ENCODE results near the gene GPC2.
A peak's percentile ranks its signal among the peaks of the same experiment; 100 is the strongest.
"Not testable (repeated sequence)": the region's sequence is repeated elsewhere in the genome, so short reads cannot be mapped to it uniquely, and the experiment has no call there.

The GPC2 gene

DNA sequence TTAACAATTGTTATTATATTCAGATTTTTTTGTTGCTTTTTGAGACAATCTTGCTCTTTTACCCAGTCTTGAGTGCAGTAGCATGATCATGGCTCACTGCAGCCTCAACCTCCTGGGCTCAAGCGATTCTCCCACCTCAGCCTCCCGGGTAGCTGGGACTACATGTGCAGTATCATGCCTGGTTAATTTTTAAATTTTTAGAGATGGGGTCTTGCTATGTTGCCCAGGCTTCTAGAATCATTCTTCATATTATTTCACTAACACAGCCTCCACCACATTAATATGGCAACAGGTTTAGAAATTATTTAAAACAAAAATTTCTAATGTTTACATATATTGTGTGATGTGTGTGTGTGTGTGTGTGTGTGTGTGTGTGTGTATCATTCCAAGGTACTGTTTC is 29.9 kb downstream of the GPC2 start:
- no peak for DNase-seq

DNA sequence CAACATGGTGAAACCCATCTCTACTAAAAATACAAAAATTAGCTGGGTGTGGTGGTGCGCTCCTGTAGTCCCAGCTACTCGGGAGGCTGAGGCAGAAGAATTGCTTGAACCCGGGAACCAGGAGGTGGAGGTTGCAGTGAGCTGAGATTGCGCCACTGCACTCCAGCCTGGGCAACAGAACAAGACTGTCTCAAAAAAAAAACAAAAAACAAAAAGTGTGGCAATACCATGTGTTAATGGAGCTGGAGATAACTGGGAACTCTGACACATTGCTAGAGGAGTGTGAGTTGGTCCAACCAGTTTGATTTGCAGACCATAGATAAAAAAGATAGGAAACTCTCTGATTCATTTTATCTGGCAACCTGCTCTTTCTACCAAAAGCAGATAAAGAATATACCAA is 30.8 kb downstream of the GPC2 start:
- DNase-seq = not testable (repeated sequence)

DNA sequence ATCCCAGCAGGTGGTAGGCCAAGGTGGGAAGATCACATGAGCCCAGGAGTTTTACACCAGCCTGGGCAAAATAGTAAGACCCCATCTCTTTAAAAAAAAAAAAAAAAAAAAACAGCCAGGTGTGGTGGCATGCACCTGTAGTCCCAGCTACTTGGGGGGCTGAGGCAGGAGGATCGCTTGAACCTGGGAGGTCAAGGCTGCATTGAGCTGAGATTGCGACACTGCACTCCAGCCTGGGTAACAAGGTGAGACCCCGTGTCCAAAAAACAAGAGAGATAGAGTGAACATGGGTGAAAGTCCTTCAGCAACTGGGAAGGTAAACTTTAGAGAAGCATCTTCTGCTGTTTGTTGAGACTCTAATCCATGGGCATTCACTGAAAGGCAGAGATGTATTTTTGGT is 34.7 kb downstream of the GPC2 start:
- no peak for DNase-seq

DNA sequence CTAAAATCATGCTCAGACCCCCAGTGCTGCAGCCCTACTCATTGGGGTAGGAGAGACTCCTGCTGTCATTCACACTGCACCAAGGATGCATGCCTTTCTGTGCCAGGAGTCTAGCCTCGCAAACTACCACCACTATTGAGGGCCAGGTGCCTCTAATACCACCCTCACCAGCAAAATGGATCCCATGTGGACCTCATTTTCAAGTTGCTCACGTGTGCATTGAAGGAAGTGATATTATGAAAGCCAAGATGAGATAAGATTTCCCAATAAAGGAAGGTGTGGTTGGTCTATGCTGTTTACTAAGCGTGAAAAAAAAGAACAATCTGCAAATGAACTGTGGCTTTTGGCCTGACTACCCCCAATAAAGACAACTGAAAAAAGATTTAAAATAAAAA is 35.6 kb downstream of the GPC2 start:
- no peak for DNase-seq

DNA sequence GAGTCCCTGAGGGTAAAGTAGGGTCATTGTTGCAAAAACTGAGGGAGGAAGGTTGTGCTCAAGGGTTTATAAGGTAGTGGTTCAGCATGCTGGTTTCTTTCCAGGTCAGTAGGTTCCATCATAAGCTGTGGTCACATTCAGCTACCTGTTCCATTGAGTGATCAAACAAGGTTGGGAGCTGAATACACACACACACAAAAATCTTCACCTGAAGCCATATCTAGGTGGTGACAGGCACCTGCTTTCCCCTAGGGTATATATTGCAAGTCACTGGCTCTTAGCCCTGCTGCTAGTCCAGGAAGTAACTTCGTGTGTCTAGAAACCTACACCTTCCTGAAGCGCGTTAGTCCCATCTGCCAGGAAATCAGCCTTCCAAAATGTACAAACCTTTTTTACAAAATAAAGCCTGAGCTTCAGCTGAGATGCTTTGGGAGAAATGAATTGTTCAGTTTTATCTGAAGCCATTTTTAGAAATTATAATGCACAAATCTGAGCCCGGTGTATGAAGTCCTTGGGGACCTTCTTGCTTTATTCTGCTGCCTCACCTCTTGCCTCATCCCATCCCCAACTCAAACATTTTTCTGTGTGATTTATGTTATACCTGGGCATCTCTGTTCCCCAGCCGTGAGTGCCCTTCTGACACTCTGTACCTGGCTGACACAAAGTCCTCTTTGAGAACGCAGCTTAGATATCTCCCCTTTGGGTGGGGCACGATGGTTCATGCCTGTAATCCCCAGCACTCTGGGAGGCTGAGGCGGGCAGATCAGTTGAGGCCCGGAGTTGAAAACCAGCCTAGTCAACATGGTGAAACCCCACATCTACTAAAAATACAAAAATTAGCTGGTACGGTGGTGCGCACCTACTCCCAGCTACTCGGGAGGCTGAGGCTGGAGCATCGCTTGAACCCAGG is 39.1 kb downstream of the GPC2 start:
- DNase-seq = no peak

DNA sequence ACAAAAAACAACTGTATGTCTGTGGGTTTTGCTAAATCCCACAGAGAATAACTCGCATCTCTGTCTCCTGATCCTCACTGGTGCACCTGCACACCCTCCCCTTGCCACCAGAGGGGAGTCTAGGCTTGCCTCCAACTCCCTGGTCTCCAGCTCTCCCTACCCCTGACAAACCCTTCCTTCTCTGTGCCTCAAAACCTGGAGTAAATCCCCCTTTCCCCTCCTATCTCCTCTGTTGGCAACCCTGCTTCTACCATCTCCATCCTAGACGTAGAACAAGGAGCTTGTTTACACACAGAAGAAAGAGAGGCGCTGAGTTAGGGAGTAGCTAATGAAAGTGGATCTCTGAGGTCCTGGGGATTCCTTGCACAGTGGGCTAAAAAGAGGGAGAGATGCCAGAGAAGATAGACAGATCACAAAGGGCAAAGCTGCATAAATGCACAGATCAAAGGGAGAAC is 44.5 kb downstream of the GPC2 start:
- peak; percentile 70 for DNase-seq

DNA sequence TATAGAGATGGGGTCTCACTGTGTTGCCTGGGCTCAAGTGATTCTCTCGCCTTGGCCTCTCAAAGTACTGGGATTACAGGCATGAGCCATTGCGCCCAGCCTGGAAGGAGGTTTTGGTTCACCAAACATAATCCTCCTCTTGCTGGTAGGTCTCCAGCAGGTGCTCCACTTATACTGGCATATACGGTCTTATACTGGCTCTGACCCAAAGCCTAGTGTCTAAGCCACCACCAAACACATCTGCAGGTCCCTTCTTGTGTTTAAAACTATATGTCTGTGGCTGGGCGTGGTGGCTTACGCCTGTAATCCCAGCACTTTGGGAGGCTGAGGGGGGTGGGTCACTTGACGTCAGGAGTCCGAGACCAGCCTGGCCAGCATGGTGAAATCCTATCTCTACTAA is 45.1 kb downstream of the GPC2 start:
- no peak for DNase-seq

DNA sequence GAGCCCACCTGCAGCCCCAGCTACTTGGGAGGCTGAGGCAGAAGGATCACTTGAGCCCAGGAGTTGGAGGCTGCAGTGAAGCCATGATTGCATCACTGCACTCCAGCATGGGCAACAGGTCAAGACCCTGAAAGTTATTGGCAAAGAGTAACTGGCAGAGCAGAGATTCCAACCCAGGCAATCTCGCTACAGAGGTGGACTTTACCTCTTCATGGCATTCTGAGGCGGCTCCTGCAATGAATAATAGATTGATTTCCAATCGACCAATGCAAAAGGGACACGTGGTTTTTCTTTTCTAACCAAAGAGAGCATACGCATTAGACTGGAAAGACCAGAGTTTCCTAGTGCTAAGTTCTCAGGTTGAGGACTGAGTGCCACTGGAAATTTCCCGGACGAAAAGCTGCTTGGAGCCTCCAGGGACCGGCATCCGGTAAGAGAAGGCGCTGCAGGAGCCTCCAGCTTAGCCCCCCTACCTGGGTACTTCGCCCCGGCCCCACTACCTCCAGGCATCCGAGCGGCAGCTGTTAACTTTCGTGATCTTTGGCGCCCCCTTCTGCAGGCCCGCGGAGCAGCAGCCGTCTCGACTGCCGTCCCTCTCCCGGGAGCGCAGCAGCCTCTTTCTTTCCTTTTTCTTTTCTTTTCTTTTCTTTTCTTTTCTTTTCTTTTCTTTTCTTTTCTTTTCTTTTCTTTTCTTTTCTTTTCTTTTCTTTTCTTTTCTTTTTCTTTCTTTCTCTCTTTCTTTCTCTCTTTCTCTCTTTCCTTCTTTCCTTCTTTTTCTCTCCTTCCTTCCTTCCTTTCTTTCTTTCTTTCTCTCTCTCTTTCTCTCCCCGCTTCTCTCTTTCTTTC is 46.4 kb downstream of the GPC2 start:
- peak; percentile 89 for DNase-seq

DNA sequence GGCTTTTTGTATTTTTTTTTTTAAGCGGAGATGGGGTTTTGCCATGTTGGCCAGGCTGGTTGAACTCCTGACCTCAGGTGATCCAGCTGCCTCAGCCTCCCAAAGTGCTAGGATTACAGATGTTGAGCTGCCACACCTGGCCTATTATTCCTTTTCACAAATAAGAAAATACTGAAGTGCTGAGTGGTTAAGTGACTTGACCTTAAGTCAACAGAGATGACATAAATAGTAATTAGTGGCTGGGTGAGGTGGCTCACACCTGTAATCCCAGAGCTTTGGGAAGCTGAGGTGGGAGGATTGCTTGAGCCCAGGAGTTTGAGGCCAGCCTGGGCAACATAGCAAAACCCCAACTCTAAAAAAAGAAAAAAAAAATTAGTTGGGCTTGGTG is 47.0 kb downstream of the GPC2 start:
- not testable (repeated sequence) for DNase-seq

DNA sequence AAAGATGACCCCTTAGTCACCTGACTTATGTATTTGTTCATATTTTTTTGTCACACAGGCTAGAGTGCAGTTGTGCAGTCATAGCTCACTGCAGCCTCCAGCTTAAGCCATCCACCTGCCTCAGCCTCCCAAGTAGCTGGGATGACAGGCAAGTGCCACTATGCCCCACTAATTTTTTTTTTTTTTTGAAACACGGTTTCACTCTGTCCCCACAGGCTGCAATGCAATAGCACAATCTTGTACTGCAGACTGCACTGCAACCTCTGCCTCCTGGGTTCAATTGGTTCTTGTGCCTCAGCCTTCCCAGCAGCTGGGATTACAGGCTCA is 48.6 kb downstream of the GPC2 start:
- DNase-seq = no peak

DNA sequence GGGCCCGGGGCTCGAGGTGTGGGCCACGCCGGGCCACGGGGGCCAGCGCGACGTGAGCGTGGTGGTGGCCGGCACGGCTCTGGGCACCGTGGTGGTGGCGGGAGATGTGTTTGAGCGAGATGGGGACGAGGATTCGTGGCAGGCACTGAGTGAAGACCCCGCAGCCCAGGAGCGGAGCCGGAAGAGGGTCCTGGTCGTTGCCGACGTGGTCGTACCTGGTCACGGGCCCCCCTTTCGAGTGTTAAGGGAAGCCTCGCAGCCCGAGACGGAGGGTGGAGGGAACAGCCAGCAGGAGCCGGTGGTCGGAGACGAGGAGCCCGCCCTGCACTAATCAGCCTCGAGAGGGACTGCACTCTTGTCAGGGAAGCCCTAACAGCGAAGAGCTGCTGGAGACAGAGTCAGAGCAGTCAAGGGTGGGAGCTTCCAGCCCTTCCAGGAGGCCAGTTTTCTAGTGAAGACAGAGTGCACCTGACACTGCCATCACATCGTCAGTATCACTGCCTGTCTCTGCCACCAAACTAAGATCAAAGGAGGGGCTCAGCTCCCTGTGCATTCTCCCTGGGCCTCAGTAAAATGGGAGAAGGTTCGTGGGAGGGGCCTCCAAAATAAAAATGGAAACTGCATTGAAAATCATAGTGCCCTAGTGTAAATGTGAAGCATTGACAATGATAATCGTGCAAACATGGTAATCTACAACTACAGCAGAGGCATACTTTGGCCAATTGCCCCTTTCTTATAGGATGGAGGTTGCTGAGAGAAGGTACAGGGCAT is 49.1 kb downstream of the GPC2 start:
- no peak for DNase-seq

DNA sequence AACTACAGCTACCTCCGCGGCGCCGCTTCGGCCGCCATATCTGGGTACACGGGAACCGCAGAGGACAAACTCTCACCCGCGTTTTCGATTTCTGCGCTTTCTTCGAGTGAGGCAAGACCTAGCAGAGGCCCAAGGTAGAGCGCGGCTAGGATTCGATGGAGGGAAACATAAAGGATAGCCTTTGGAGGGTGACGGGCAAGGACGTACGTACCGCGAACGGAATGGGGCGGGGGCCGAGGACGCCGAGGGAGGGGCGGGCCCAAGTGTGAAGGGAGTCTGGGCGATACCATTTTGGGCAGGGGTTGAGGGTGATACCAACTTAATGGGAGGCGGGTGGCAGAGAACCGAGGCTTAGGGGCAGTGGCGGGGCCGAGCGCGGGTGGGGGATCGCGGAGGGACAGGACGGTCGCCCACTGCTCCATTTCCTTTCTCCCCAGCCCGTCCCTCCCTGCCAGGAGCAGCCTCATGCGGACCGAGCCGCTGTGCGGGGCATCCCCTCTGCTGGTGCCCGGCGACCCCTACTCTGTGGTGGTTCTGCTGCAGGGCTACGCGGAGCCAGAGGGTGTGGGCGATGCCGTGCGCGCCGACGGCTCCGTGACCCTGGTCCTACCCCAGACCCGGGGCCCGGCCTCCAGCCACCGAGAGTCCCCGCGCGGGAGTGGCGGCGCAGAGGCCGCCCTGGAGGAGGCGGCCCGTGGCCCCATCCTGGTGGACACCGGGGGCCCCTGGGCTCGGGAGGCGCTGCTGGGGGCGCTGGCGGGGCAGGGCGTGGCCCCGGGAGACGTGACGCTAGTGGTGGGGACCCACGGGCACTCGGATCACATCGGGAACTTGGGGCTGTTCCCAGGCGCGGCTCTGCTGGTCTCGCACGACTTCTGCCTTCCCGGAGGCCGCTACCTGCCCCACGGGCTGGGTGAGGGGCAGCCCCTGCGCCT is 50.0 kb downstream of the GPC2 start, which contains the start of gene MBLAC1:
TSS of gene MBLAC1 (plus strand) at position 37 of the 935 bp plus-strand sequence. CDS start at position 466, 429 bp downstream.
- peak; percentile 91 for DNase-seq

DNA sequence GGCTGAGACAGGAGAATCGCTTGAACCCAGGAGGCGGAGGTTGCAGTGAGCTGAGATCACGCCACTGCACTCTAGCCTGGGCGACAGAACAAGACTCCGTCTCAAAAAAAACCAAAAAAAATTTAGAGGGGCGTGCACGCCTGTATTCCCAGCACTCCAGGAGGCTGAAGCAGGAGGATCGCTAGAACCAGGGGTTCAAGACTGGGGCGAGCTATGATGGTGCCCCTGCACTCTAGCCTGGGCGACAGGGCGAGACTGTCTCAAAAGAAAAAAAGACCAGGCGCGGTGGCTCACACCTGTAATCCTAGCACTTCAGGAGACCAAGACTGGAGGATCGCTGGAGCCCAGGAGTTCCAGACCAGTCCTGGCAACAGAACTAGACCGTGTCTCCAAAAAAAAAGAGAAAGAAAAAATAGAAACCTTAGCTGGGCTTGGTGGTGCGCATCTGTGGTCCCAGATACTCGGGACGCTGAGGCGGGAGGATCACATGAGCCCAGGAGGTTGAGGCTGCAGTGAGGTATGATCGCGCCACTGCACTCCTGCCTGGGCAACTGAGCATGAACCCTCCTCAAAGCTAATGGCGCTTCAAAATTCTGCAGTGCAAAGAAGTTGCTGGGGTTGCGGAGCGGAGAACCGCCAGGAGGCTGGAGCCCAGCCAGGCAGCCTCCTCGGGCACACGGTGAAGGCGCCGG is 50.8 kb downstream of the GPC2 start:
- no peak for DNase-seq

DNA sequence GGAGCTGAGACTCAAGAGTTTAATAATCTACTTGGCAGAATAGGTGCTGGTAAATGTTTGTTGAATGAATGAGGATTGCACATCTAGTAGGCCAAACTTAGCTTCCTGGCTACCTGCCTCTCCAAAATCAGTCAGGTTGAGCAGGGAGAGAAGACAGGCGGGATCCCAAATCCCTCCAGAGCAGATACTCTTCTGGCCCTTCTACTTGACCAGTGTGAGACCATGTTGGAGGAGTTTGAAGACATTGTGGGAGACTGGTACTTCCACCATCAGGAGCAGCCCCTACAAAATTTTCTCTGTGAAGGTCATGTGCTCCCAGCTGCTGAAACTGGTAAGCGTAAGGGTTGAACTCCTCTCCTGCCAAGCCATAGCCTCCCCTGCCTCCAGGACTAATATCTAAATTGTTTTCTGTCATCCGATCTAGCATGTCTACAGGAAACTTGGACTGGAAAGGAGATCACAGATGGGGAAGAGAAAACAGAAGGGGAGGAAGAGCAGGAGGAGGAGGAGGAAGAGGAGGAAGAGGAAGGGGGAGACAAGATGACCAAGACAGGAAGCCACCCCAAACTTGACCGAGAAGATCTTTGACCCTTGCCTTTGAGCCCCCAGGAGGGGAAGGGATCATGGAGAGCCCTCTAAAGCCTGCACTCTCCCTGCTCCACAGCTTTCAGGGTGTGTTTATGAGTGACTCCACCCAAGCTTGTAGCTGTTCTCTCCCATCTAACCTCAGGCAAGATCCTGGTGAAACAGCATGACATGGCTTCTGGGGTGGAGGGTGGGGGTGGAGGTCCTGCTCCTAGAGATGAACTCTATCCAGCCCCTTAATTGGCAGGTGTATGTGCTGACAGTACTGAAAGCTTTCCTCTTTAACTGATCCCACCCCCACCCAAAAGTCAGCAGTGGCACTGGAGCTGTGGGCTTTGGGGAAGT is 52.6 kb downstream of the GPC2 start:
- DNase-seq = no peak

DNA sequence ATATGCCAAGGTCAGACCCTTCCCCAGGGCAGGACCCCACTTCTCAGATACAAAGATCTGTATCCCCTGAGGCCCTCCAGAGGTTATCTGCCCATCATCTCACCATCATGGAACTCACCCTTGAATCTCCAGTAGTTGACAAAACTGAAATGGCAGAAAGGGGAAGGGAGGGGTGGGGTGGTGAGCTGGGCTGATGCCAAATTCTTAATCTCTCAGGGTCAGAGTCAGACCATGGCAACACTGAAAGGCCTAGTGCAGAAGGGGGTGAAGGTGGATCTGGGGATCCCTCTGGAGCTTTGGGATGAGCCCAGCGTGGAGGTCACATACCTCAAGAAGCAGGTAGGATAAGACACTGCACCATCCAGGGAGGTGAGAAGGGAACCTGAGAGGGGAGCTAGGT is 54.6 kb downstream of the GPC2 start:
- DNase-seq = no peak

DNA sequence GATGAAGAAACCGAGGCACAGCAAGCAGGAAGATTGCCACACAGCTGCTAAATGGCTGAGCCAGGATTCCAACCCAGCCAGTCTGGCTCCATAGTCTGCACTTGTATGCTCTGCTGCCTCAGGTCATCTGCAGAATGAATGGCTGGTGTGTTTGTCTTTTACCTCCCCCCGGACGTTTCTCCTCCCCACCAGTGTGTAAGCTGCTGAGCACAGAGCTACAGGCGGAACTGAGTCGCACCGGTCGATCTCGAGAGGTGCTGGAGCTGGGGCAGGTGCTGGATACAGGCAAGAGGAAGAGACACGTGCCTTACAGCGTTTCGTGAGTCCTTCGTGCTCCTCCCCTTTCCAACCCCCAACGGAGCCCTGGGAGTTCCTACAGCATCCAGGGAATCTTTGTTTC is 55.1 kb downstream of the GPC2 start:
- DNase-seq = no peak

DNA sequence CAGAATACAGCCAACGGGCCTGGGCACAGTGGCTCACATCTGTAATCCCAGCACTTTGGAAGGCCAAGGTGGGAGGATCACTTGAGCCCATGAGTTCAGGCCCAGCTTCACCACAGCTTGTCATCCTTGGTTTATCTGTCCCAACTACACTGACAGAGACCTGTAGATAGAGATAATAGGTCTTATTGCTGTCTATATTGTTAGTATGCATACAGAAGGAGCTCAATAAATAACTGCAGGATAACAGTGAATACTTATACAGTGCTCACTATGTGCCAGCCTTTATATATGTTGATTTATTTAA is 56.5 kb downstream of the GPC2 start:
- no peak for DNase-seq

DNA sequence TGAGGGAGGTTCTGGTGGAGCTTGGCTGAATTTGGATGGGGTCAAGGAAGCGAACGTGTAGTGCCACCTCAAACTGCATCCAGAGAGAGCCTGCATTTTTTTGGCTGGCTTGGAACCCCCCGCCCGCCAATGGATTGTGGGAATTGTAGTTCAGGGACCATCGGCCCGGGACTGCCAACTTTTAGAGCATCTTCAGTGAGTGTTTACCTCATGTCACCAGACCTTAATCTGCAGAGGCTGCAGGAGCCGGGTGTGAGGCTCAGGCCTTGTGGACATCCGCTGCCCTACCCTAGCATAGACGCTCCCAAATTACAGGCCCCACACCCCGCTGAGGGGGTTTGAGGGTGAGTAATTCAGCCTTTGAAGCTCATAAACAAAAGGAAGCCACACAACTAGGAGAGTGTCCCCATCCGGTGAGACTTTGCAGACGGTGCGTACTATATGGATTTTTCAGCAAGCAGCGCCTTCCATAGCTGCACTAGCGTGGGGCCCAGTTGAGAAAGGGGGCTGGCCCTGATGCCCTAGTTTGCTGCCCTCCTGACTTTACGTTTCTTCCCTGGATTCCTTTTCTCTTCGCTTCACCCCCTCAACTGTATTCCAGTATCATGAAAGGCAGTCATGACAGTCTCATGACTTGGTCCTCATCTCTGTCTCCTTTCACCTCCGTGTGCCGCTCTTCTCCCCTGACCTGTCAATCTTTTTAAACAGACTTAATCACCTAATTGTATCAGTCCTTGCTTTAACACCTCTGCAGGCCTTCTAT is 57.0 kb downstream of the GPC2 start:
- DNase-seq = peak; percentile 74
